Endothelial cell of umbilical vein (primary cell): ENCODE results near the gene BCL3.

ENCODE experiments used
- EZH2 ChIP-seq: IDR thresholded peaks from 2 replicates; pipeline ENCODE4 v1.6.1; 2012; ENCODE audit warnings: borderline replicate concordance, low read depth, mild to moderate bottlenecking, moderate library complexity, low read length, inconsistent platforms; ENCODE audit not compliant: severe bottlenecking
- POLR2A ChIP-seq: IDR thresholded peaks from 2 replicates; pipeline ENCODE4 v1.6.1; 2012; ENCODE audit warnings: low read depth, mild to moderate bottlenecking, control low read depth, low read length

GRCh38 chr19:44728178-44728577 lies 20.3 kb upstream of the BCL3 start:
- no peak for TF ChIP-seq POLR2A
- TF ChIP-seq EZH2 = no peak
